ENCODE results near the gene ADAM19.

The ADAM19 gene

GRCh38 chr5:157575381-157576020 is at the start of gene ADAM19:
Gene ADAM19 (minus strand): TSS chr5:157575775. CDS start chr5:157575696, 79 bp downstream.
- no peak for DNase-seq (ENCODE audit: low read depth)
- peak within 1 kb of the TSS; percentile 78 for H3K4me3 ChIP-seq (ENCODE audit: low read depth, low read length)

- no peak overlapping the region for H3K4me3 ChIP-seq (ENCODE audit: low read depth, low read length)
- no peak for DNase-seq (ENCODE audit: low read depth)
Measured at GRCh38 chr5:157624144-157624543, 48.6 kb upstream of the ADAM19 start.

GRCh38 chr5:157620776-157621175 is 45.2 kb upstream of the ADAM19 start:
- no peak overlapping the region for H3K4me3 ChIP-seq (ENCODE audit: low read depth, low read length)

GRCh38 chr5:157618191-157618765 is 42.7 kb upstream of the ADAM19 start:
- no peak for DNase-seq (ENCODE audit: low read depth)
- H3K4me3 ChIP-seq (ENCODE audit: low read depth, low read length), result no peak overlapping the region

More at GRCh38 chr5:157620776-157621175, 45.2 kb upstream of the ADAM19 start:
- no peak for DNase-seq (ENCODE audit: low read depth)

- no peak for DNase-seq (ENCODE audit: low read depth)
- no peak overlapping the region for H3K4me3 ChIP-seq (ENCODE audit: low read depth, low read length)
Measured at GRCh38 chr5:157616785-157617184, 41.2 kb upstream of the ADAM19 start.

GRCh38 chr5:157613385-157614245 is 38.0 kb upstream of the ADAM19 start:
- no peak for DNase-seq (ENCODE audit: low read depth)
- H3K4me3 ChIP-seq (ENCODE audit: low read depth, low read length), result no peak overlapping the region

- no peak for DNase-seq (ENCODE audit: low read depth)
- no peak overlapping the region for H3K4me3 ChIP-seq (ENCODE audit: low read depth, low read length)
Measured at GRCh38 chr5:157612581-157612980, 37.0 kb upstream of the ADAM19 start.

GRCh38 chr5:157611571-157612476 is 36.2 kb upstream of the ADAM19 start:
- peak; percentile 36 for DNase-seq (ENCODE audit: low read depth)

GRCh38 chr5:157610990-157611389 is 35.4 kb upstream of the ADAM19 start:
- DNase-seq (ENCODE audit: low read depth), result no peak

More at GRCh38 chr5:157611571-157612476, 36.2 kb upstream of the ADAM19 start:
- no peak overlapping the region for H3K4me3 ChIP-seq (ENCODE audit: low read depth, low read length)

GRCh38 chr5:157608972-157609565 is 33.5 kb upstream of the ADAM19 start:
- DNase-seq (ENCODE audit: low read depth), result no peak
- no peak overlapping the region for H3K4me3 ChIP-seq (ENCODE audit: low read depth, low read length)

More at GRCh38 chr5:157610990-157611389, 35.4 kb upstream of the ADAM19 start:
- no peak overlapping the region for H3K4me3 ChIP-seq (ENCODE audit: low read depth, low read length)

- peak; percentile 20 for DNase-seq (ENCODE audit: low read depth)
- H3K4me3 ChIP-seq (ENCODE audit: low read depth, low read length), result no peak overlapping the region
Measured at GRCh38 chr5:157607371-157608161, 32.0 kb upstream of the ADAM19 start.

GRCh38 chr5:157606046-157606445 is 30.5 kb upstream of the ADAM19 start:
- H3K4me3 ChIP-seq (ENCODE audit: low read depth, low read length), result no peak overlapping the region
- no peak for DNase-seq (ENCODE audit: low read depth)

GRCh38 chr5:157603333-157604190 is 28.0 kb upstream of the ADAM19 start:
- DNase-seq (ENCODE audit: low read depth), result peak; percentile 65
- no peak overlapping the region for H3K4me3 ChIP-seq (ENCODE audit: low read depth, low read length)

- no peak for DNase-seq (ENCODE audit: low read depth)
- no peak overlapping the region for H3K4me3 ChIP-seq (ENCODE audit: low read depth, low read length)
Measured at GRCh38 chr5:157602505-157602904, 26.9 kb upstream of the ADAM19 start.

GRCh38 chr5:157600252-157600651 is 24.7 kb upstream of the ADAM19 start:
- no peak for DNase-seq (ENCODE audit: low read depth)
- no peak overlapping the region for H3K4me3 ChIP-seq (ENCODE audit: low read depth, low read length)

- DNase-seq (ENCODE audit: low read depth), result no peak
- no peak overlapping the region for H3K4me3 ChIP-seq (ENCODE audit: low read depth, low read length)
Measured at GRCh38 chr5:157599565-157599964, 24.0 kb upstream of the ADAM19 start.

- no peak for DNase-seq (ENCODE audit: low read depth)
- H3K4me3 ChIP-seq (ENCODE audit: low read depth, low read length), result no peak overlapping the region
Measured at GRCh38 chr5:157598350-157598936, 22.9 kb upstream of the ADAM19 start.

Measured in skeletal muscle cell (primary cell).